GM12875 (cell line): ENCODE measurements around the gene SMIM17.

Source experiments
- H3K4me3 ChIP-seq: one replicate; pipeline ENCODE4 v1.5.1; 2011; ENCODE audit warnings: low read depth, low read length, control low read depth
- TF ChIP-seq, protein P1 (sequence below): IDR thresholded peaks from 2 replicates; pipeline ENCODE4 v1.5.1; 2011; ENCODE audit warnings: low read depth, mild to moderate bottlenecking, control low read depth, inconsistent platforms, low read length, moderate library complexity, borderline replicate concordance; ENCODE audit not compliant: insufficient read depth

The SMIM17 gene

DNA sequence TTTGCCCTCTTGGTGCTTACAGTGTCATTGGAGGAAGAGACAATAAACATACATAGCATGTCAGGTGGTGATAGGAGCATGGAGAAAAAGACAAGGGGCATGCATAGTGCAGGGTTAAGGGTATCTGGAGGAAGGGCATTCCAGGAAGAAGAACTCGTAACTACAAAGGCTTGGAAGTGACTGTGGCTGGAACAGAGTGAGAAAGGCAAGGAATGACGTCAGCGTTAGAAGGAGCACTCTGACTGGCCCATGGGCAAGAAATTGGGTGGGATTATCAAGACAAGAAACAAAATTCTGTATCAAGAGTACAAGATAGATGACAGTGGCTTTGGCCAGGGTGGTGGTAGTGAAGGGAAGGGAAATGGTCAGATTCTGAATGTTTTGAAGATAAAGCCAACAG is 11.2 kb downstream of the SMIM17 start:
- TF ChIP-seq, protein P1, sequence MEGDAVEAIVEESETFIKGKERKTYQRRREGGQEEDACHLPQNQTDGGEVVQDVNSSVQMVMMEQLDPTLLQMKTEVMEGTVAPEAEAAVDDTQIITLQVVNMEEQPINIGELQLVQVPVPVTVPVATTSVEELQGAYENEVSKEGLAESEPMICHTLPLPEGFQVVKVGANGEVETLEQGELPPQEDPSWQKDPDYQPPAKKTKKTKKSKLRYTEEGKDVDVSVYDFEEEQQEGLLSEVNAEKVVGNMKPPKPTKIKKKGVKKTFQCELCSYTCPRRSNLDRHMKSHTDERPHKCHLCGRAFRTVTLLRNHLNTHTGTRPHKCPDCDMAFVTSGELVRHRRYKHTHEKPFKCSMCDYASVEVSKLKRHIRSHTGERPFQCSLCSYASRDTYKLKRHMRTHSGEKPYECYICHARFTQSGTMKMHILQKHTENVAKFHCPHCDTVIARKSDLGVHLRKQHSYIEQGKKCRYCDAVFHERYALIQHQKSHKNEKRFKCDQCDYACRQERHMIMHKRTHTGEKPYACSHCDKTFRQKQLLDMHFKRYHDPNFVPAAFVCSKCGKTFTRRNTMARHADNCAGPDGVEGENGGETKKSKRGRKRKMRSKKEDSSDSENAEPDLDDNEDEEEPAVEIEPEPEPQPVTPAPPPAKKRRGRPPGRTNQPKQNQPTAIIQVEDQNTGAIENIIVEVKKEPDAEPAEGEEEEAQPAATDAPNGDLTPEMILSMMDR, result no peak
- no peak overlapping the region for H3K4me3 ChIP-seq

DNA sequence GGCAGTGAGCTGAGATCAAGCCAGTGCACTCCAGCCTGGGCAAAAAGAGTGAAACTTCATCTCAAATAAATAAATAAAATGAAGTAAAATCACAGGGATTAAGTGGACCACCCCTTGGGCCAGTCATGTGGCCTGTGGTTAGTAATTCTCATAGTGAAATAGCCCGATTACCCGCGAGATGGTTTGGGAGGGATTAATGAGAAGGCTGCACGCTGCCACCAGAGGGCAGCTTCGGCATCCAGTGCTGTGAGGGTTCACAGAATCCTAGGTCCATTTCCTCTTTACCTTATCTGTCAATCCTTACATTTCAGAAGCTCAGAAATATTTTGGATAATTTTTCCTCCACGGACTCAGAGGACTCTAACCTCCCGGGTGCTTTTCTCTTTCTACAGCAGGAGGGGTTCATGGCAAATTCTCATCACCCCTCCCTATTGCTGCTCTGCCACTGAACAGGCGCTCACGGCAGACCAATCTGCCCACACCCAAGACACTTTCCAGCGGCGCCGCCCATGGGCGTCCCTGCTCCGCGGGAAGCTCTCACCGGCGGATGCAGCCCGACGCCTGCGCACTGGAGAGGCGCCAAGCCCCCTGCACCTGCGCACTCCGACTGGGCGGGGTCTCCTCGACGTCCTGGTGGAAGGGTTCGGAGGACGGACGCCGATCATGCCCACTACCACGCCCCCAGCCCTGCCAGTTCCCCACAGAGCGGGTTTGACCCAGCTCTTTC is 17.6 kb downstream of the SMIM17 start:
- TF ChIP-seq, protein P1, result no peak
- H3K4me3 ChIP-seq, result no peak overlapping the region

DNA sequence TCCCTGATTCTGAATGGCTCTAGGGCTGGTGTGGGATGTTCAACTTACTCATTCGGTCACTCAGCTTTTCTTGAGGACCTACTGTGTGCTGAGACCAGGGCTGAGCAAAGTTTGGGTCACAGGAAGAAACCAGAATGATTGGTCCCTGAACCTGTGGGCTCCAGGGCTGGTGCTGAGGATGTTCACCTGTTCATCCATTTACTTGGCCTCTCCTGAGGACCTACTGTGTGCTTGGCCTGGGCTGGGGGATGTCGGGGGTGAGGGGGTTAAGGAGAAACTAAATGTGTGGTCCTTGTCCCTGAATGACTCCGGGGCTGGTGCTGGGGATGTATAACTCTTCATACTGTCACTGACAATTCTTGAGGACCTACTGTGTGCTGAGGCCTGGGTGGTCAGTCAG is 18.3 kb downstream of the SMIM17 start:
- TF ChIP-seq, protein P1, result no peak
- no peak overlapping the region for H3K4me3 ChIP-seq

DNA sequence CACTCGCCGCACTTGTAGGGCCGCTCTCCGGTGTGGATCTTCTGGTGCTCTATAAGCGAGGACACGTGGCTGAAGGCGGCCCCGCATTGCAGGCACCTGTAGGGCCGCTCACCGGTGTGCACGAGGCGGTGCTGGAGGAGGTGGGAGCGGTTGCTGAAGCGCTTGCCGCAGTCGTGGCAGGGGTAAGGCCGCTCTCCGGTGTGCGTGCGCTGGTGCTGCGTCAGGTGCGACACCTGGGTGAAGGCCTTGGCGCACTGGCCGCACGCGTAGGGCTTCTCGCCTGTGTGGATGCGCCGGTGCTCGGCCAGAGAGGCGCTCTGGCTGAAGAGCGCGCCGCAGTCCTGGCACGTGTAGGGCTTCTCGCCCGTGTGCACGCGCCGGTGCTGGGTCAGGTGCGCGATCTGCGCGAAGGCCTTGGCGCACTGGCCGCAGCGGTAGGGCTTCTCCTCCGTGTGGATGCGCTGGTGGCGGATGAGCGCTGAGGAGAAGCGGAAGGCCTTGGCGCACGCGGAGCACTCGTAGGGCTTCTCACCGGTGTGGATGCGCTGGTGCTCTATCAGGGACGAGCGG is 21.1 kb downstream of the SMIM17 start:
- no peak overlapping the region for H3K4me3 ChIP-seq
- TF ChIP-seq, protein P1, result no peak

DNA sequence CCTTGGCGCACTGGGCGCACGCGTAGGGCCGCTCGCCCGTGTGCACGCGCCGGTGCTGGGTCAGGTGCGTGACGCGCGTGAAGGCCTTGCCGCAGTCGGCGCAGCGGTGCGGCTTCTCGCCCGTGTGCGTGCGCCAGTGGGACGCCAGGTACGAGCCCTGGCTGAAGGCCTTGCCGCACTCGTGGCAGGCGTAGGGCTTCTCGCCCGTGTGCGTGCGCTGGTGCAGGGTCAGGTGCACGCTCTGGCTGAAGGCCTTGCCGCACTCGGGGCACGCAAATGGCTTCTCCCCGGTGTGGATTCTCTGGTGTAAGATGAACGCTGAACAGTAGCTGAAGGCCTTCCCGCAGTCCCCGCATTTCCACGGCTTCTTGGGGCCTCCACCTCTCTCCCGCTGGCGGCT is 21.6 kb downstream of the SMIM17 start:
- TF ChIP-seq, protein P1, result no peak
- no peak overlapping the region for H3K4me3 ChIP-seq

DNA sequence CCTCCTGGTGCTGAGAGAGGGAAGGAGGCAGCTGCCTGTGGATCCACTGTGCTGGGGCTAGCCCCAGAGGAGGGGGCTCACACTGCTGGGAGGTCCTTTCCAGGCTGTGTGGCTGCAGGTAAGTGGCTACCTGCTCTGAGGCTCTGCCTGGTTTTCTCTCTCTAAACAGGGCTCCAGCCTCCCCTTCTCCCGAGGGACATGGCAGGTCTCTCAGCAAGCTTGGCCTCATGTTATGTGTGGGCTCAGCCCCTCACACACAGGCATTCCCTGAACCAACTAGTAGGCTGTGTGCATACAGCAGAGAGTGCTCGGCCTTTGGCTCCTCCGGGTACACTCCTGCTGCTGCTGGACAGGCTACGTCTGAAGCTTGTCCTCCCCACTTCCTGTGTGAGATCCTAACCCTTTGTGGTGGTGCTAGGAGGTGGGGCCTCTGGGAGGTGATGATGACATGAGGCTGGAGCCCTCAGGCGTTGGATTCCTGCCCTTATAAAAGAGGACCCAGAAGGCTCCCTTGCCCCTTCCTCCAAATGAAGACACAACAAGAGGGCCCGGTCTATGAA is 24.4 kb downstream of the SMIM17 start:
- TF ChIP-seq, protein P1, result no peak
- no peak overlapping the region for H3K4me3 ChIP-seq

DNA sequence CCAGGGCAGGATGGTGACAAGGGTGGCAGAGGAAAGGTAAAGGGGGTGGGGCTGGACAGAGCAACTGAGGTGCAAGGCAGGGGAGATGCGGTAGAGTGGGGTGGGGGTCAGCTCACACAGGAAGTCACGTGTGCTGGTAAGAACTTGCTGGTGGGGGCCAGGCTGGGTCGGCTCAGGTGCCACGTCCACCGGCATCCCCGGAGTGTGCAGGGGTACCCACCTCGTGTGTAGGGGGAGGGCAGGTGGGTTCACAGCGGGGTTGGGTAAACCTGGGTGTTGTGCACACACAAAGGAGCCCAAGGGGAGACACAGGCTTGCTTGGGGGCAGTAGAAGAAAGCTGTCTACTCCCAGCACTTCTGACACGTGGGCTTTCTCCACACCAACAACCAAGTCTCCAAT is 25.7 kb downstream of the SMIM17 start:
- H3K4me3 ChIP-seq, result no peak overlapping the region
- TF ChIP-seq, protein P1, result no peak
